Gastroesophageal sphincter (tissue), 3 donors: Measurements from ENCODE around the gene ACKR3.

Experiments
- EP300 ChIP-seq: sonication (generic); formaldehyde crosslinking; IDR thresholded peaks from one replicate; pipeline ENCODE4 v1.6.1; 2017; ENCODE audit warnings: antibody characterized with exemption, mild to moderate bottlenecking
- POLR2A ChIP-seq, 2 donors: fragments of 450-650 bp; IDR thresholded peaks; one replicate each; pipeline ENCODE4 v1.6.1; 2017; ENCODE audit warnings: antibody characterized with exemption in 2 of 2, mild to moderate bottlenecking in 2 of 2, moderate library complexity in 1 of 2
- POLR2AphosphoS5 ChIP-seq: sonication (generic); formaldehyde crosslinking; IDR thresholded peaks from one replicate; pipeline ENCODE4 v1.6.1; 2017; ENCODE audit warnings: antibody characterized with exemption
- TF ChIP-seq, protein P1 (sequence below), 4 experiments: fragments of 200-600 bp in 2 of 4; fragments of 450-650 bp in 2 of 4; sonication (generic) in 1 of 4; IDR thresholded peaks; one replicate each; pipeline ENCODE4 v1.5.1; 2017 to 2019; ENCODE audit warnings: antibody characterized with exemption in 4 of 4, mild to moderate bottlenecking in 2 of 4, moderate library complexity in 2 of 4

DNA sequence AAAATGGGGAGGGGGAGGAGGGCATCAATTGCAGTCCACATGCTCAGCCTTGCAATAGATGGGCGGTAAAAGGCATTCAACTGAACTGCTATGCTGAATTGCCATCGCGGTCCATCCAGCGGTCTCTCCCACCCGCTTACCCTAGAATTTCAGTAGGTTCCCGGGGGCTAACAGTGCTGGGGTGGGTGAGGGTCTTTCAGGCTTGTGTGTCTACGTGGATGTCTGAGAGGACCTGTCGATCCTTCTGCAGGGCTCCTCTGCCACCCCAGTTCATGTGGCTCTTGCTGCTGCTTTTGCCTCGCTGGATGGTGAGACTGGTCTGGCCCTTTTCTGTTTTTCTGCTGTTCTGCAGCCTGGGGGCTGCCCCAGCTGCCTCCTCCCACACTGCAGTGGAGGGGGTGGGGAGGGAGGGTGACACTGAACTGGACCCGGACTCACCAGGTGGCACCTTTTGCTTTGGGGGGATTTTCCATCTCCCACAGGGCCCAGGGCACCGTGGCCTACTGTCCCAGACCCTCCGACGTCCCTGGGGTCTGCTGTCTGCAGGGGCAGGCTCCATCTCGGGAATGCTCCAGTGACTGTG, 14.1 kb downstream of the ACKR3 start:
- no peak for TF ChIP-seq POLR2A (IDR thresholded peaks at IDR 0.05)
- TF ChIP-seq, protein P1, sequence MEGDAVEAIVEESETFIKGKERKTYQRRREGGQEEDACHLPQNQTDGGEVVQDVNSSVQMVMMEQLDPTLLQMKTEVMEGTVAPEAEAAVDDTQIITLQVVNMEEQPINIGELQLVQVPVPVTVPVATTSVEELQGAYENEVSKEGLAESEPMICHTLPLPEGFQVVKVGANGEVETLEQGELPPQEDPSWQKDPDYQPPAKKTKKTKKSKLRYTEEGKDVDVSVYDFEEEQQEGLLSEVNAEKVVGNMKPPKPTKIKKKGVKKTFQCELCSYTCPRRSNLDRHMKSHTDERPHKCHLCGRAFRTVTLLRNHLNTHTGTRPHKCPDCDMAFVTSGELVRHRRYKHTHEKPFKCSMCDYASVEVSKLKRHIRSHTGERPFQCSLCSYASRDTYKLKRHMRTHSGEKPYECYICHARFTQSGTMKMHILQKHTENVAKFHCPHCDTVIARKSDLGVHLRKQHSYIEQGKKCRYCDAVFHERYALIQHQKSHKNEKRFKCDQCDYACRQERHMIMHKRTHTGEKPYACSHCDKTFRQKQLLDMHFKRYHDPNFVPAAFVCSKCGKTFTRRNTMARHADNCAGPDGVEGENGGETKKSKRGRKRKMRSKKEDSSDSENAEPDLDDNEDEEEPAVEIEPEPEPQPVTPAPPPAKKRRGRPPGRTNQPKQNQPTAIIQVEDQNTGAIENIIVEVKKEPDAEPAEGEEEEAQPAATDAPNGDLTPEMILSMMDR (IDR thresholded peaks at IDR 0.05): no peak
- no peak for TF ChIP-seq POLR2AphosphoS5
- no peak for TF ChIP-seq EP300
